HepG2 (cell line): ENCODE data around the gene ZMIZ1. TPM values are rescaled to one million over a fixed set of nuclear protein-coding genes. Genes with fewer than 3 reads are reported as not detected.

Experiments
- HIVEP1 ChIP-seq: sonication (generic); formaldehyde crosslinking; IDR thresholded peaks from 2 replicates; pipeline ENCODE4 v1.4.0; 2020; ENCODE audit warnings: mild to moderate bottlenecking, missing genetic modification reagents
- HMG20B ChIP-seq: conservative IDR thresholded peaks from 2 replicates; pipeline ENCODE4 v1.6.1; 2016; ENCODE audit warnings: missing genetic modification reagents, missing compliant biosample characterization
- ISX ChIP-seq: sonication (generic); formaldehyde crosslinking; conservative IDR thresholded peaks from 2 replicates; pipeline ENCODE4 v1.5.0; 2020; ENCODE audit warnings: missing genetic modification reagents
- LCORL ChIP-seq, 2 experiments: fragments of 450-650 bp in 1 of 2; sonication (generic) in 1 of 2; formaldehyde crosslinking in 1 of 2; IDR thresholded peaks; 2 replicates each; pipeline versions ENCODE4 v1.5.0 to v1.6.1; 2017 to 2020; ENCODE audit warnings: antibody characterized with exemption in 1 of 2, missing genetic modification reagents in 1 of 2
- PCBP1 ChIP-seq: fragments of 200-400 bp; formaldehyde crosslinking; IDR thresholded peaks from 2 replicates; pipeline ENCODE4 v1.6.1; 2017; ENCODE audit warnings: mild to moderate bottlenecking, low read depth, low read length, borderline replicate concordance
- PRPF4 ChIP-seq: fragments of 200-400 bp; formaldehyde crosslinking; IDR thresholded peaks from 2 replicates; pipeline ENCODE4 v1.6.1; 2016; ENCODE audit warnings: low read length, low read depth; ENCODE audit not compliant: poor library complexity, severe bottlenecking
- ZNF232 ChIP-seq: sonication (generic); formaldehyde crosslinking; IDR thresholded peaks from 2 replicates; pipeline ENCODE4 v1.4.0; 2020; ENCODE audit warnings: missing genetic modification reagents, borderline replicate concordance
- ZNF383 ChIP-seq: sonication (generic); formaldehyde crosslinking; IDR thresholded peaks from 2 replicates; pipeline ENCODE4 v1.4.0; 2020; ENCODE audit warnings: missing genetic modification reagents, mild to moderate bottlenecking, borderline replicate concordance
- ZNF431 ChIP-seq: sonication (generic); formaldehyde crosslinking; IDR thresholded peaks from 2 replicates; pipeline ENCODE4 v1.9.0; 2022; ENCODE audit warnings: missing genetic modification reagents, low read depth, mild to moderate bottlenecking, borderline replicate concordance
- ZNF629 ChIP-seq: sonication (generic); formaldehyde crosslinking; conservative IDR thresholded peaks from 2 replicates; pipeline ENCODE4 v1.5.0; 2020; ENCODE audit warnings: missing genetic modification reagents
- ZNF713 ChIP-seq: sonication (generic); formaldehyde crosslinking; IDR thresholded peaks from 2 replicates; pipeline ENCODE4 v1.4.0; 2020; ENCODE audit warnings: mild to moderate bottlenecking, missing genetic modification reagents
- ZNF83 ChIP-seq: sonication (generic); formaldehyde crosslinking; IDR thresholded peaks from 2 replicates; pipeline ENCODE4 v1.4.0; 2020; ENCODE audit warnings: missing genetic modification reagents, mild to moderate bottlenecking, borderline replicate concordance
- ZSCAN20 ChIP-seq: sonication (generic); formaldehyde crosslinking; IDR thresholded peaks from 2 replicates; pipeline ENCODE4 v1.4.0; 2020; ENCODE audit warnings: missing genetic modification reagents, mild to moderate bottlenecking, borderline replicate concordance
- ZSCAN5A ChIP-seq: sonication (generic); formaldehyde crosslinking; IDR thresholded peaks from 2 replicates; pipeline ENCODE4 v1.8.0; 2022; ENCODE audit warnings: mild to moderate bottlenecking, missing genetic modification reagents, borderline replicate concordance
- polyA plus RNA-seq, 8 experiments: library from polyadenylated mRNA; depleted of rRNA in 3 of 8; stranded (reverse) in 7 of 8; unstranded in 1 of 8; fragments of >200 nt; fragmentation: Illumina TruSeq in 4 of 8; extraction: Trizol in 4 of 8; gene quantifications; 2 replicates each; pipeline versions ENCODE4 v1.2.1 to v1.2.3, GENCODE V29; 2011 to 2016; ENCODE audit warnings: low read depth in 4 of 8, missing spikeins in 1 of 8, mixed read lengths in 1 of 8; ENCODE audit not compliant: insufficient read depth in 1 of 8
- total RNA-seq, 5 experiments: library from RNA; depleted of rRNA; stranded (reverse); fragments of >200 nt; fragmentation: Illumina TruSeq; extraction: Trizol; gene quantifications; 2 replicates each; pipeline ENCODE4 v1.2.3, GENCODE V29; 2016; ENCODE audit warnings: low read depth in 1 of 5
- TF ChIP-seq, protein P1 (sequence below): IDR thresholded peaks from 2 replicates; pipeline ENCODE4 v1.6.1; 2012; ENCODE audit warnings: inconsistent platforms
- TF ChIP-seq, protein P2 (sequence below): sonication (generic); formaldehyde crosslinking; IDR thresholded peaks from 2 replicates; pipeline ENCODE4 v1.4.0; 2020; ENCODE audit warnings: missing genetic modification reagents, borderline replicate concordance
- TF ChIP-seq, protein P3 (sequence below): fragments of 450-650 bp; IDR thresholded peaks from 2 replicates; pipeline ENCODE4 v1.6.1; 2017; ENCODE audit warnings: mild to moderate bottlenecking
- TF ChIP-seq, protein P4 (sequence below): sonication (generic); formaldehyde crosslinking; IDR thresholded peaks from 2 replicates; pipeline ENCODE4 v1.8.0; 2022; ENCODE audit warnings: mild to moderate bottlenecking, missing genetic modification reagents

ZMIZ1 gene
- total and polyA plus RNA-seq, 2 of the 13 experiments (the other 11 are each of a cell fraction or from before 2014, with no cell fraction given): 5.3 to 10.2 TPM

DNA sequence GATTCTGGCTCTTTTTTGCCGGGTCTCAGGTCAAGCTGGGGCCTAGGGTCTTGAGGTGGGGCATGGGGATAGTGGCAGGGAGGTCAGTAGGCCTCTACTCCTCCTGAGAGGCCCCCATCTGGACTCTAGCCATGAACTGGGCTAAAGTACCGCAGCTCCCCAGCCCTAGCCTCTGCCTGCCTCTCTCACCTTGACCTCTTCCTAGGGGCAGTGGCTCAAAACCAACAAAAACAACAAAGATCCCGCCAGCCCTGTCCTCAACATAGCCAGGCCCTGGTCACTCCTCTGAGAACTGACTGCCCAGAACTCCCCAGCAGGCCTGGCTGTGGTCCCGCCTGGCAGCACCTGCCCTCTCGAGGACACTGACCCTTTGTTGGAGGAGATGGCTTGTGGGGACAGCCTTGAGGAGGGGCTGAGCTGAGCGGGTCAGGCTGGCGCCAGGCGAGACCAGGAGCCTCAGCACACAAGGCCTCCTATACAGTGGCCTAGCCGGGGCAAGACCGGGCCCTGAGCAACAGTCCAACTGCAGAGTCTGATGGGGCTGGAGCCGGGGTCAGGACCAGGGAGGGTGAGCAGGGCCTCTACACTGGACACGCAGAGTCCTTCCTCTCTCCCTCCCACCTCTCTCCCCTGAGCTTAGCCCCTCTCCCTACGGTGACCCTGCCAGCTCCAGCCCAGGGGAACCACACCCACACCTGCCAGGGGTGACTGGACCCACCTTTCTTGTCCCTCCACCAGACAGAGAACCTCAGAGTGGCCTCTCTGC, 266.9 kb downstream of the ZMIZ1 start (continued):
- TF ChIP-seq ZSCAN5A (peak; percentile 26; the same call in 1 of the 2 replicates), ZNF83 (CRISPR knock-in tag) (no peak), HIVEP1 (CRISPR knock-in tag) (peak; percentile 92), PCBP1 (0 out of 2 replicates have a peak, but pooled peaks have one; percentile 60), ZNF713 (CRISPR knock-in tag) (no peak), HMG20B (CRISPR knock-in tag) (0 out of 2 replicates have a peak, but pooled peaks have one; percentile 57), LCORL (IDR thresholded peaks at IDR 0.05) (peak; percentile 51), LCORL (CRISPR knock-in tag; IDR thresholded peaks at IDR 0.05) (peak; percentile 99), ZNF629 (no peak), ZNF431 (CRISPR knock-in tag) (peak; percentile 86; the same call in 1 of the 2 replicates), PRPF4 (no peak), ZNF383 (no peak), ZNF232 (0 out of 2 replicates have a peak, but pooled peaks have one; percentile 37), ISX (no peak), ZSCAN20 (no peak)
- TF ChIP-seq, protein P1, sequence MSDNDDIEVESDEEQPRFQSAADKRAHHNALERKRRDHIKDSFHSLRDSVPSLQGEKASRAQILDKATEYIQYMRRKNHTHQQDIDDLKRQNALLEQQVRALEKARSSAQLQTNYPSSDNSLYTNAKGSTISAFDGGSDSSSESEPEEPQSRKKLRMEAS: peak; percentile 85
- TF ChIP-seq, protein P2, sequence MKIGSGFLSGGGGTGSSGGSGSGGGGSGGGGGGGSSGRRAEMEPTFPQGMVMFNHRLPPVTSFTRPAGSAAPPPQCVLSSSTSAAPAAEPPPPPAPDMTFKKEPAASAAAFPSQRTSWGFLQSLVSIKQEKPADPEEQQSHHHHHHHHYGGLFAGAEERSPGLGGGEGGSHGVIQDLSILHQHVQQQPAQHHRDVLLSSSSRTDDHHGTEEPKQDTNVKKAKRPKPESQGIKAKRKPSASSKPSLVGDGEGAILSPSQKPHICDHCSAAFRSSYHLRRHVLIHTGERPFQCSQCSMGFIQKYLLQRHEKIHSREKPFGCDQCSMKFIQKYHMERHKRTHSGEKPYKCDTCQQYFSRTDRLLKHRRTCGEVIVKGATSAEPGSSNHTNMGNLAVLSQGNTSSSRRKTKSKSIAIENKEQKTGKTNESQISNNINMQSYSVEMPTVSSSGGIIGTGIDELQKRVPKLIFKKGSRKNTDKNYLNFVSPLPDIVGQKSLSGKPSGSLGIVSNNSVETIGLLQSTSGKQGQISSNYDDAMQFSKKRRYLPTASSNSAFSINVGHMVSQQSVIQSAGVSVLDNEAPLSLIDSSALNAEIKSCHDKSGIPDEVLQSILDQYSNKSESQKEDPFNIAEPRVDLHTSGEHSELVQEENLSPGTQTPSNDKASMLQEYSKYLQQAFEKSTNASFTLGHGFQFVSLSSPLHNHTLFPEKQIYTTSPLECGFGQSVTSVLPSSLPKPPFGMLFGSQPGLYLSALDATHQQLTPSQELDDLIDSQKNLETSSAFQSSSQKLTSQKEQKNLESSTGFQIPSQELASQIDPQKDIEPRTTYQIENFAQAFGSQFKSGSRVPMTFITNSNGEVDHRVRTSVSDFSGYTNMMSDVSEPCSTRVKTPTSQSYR (CRISPR knock-in tag): peak; percentile 55; the same call in 1 of the 2 replicates
- TF ChIP-seq, protein P3, sequence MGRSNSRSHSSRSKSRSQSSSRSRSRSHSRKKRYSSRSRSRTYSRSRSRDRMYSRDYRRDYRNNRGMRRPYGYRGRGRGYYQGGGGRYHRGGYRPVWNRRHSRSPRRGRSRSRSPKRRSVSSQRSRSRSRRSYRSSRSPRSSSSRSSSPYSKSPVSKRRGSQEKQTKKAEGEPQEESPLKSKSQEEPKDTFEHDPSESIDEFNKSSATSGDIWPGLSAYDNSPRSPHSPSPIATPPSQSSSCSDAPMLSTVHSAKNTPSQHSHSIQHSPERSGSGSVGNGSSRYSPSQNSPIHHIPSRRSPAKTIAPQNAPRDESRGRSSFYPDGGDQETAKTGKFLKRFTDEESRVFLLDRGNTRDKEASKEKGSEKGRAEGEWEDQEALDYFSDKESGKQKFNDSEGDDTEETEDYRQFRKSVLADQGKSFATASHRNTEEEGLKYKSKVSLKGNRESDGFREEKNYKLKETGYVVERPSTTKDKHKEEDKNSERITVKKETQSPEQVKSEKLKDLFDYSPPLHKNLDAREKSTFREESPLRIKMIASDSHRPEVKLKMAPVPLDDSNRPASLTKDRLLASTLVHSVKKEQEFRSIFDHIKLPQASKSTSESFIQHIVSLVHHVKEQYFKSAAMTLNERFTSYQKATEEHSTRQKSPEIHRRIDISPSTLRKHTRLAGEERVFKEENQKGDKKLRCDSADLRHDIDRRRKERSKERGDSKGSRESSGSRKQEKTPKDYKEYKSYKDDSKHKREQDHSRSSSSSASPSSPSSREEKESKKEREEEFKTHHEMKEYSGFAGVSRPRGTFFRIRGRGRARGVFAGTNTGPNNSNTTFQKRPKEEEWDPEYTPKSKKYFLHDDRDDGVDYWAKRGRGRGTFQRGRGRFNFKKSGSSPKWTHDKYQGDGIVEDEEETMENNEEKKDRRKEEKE: no peak
- TF ChIP-seq, protein P4, sequence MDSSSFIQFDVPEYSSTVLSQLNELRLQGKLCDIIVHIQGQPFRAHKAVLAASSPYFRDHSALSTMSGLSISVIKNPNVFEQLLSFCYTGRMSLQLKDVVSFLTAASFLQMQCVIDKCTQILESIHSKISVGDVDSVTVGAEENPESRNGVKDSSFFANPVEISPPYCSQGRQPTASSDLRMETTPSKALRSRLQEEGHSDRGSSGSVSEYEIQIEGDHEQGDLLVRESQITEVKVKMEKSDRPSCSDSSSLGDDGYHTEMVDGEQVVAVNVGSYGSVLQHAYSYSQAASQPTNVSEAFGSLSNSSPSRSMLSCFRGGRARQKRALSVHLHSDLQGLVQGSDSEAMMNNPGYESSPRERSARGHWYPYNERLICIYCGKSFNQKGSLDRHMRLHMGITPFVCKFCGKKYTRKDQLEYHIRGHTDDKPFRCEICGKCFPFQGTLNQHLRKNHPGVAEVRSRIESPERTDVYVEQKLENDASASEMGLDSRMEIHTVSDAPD: peak; percentile 90; the same call in 1 of the 2 replicates
